Activated CD8-positive, alpha-beta memory T cell treated with anti-CD3 and anti-CD28 coated beads, Interleukin-2, amount 50 U/mL, for 24 hours (primary cell): ENCODE results near the gene ZPR1.

Experiments used
- DNase-seq: peaks from one replicate; pipeline ENCODE4 v3.0.0-alpha.2; 2020; ENCODE audit errors: extremely low read depth

Gene ZPR1

GRCh38 chr11:116792869-116793771 is 5.3 kb upstream of the ZPR1 start:
- DNase-seq, result no peak

GRCh38 chr11:116792144-116792868 is 4.5 kb upstream of the ZPR1 start:
- DNase-seq, result no peak

GRCh38 chr11:116791813-116792143 is 4.0 kb upstream of the ZPR1 start, which contains the start of gene APOA5:
TSS of gene APOA5 (minus strand) at chr11:116791879. CDS start at chr11:116791860, 19 bp downstream.
- DNase-seq, result no peak

- peak; percentile 38 for DNase-seq
These were observed 3.4 kb upstream of the ZPR1 start for GRCh38 chr11:116791002-116791812.

- no peak for DNase-seq
These were observed 2.6 kb upstream of the ZPR1 start for GRCh38 chr11:116790167-116791001.

GRCh38 chr11:116788975-116789374 is 1.2 kb upstream of the ZPR1 start:
- DNase-seq, result no peak

- DNase-seq, result no peak
These were observed 711 bp upstream of the ZPR1 start for GRCh38 chr11:116788534-116788933.

GRCh38 chr11:116787436-116787785 is 412 bp downstream of the ZPR1 start:
- no peak for DNase-seq

- DNase-seq, result no peak
These were observed 857 bp downstream of the ZPR1 start for GRCh38 chr11:116786966-116787365.

GRCh38 chr11:116786326-116786725 is 1.5 kb downstream of the ZPR1 start:
- no peak for DNase-seq

GRCh38 chr11:116782728-116783127 is 5.1 kb downstream of the ZPR1 start:
- DNase-seq, result no peak

GRCh38 chr11:116778556-116778955 is 9.3 kb downstream of the ZPR1 start:
- DNase-seq, result no peak

GRCh38 chr11:116777056-116777455 is 10.8 kb downstream of the ZPR1 start:
- no peak for DNase-seq

GRCh38 chr11:116776522-116776984 is 11.3 kb downstream of the ZPR1 start:
- DNase-seq, result no peak

GRCh38 chr11:116775975-116776374 is 11.8 kb downstream of the ZPR1 start:
- no peak for DNase-seq

- DNase-seq, result no peak
These were observed 13.2 kb downstream of the ZPR1 start for GRCh38 chr11:116774661-116775060.

GRCh38 chr11:116773203-116774097 is 14.4 kb downstream of the ZPR1 start:
- DNase-seq, result no peak

GRCh38 chr11:116772443-116773202 is 15.2 kb downstream of the ZPR1 start, which contains the start of gene BUD13:
TSS of gene BUD13 (minus strand) at chr11:116772987. CDS start at chr11:116772964, 23 bp downstream.
- peak; percentile 77 for DNase-seq

- DNase-seq, result no peak
These were observed 15.9 kb downstream of the ZPR1 start for GRCh38 chr11:116771935-116772334.
